LNCAP (cell line): Measurements from ENCODE around the gene PANX2.

Experiments
- TF ChIP-seq, protein P1 (sequence below): fragments of 450-650 bp; IDR thresholded peaks from 2 replicates; pipeline ENCODE4 v1.5.1; 2017; ENCODE audit warnings: mild to moderate bottlenecking

The PANX2 gene

DNA sequence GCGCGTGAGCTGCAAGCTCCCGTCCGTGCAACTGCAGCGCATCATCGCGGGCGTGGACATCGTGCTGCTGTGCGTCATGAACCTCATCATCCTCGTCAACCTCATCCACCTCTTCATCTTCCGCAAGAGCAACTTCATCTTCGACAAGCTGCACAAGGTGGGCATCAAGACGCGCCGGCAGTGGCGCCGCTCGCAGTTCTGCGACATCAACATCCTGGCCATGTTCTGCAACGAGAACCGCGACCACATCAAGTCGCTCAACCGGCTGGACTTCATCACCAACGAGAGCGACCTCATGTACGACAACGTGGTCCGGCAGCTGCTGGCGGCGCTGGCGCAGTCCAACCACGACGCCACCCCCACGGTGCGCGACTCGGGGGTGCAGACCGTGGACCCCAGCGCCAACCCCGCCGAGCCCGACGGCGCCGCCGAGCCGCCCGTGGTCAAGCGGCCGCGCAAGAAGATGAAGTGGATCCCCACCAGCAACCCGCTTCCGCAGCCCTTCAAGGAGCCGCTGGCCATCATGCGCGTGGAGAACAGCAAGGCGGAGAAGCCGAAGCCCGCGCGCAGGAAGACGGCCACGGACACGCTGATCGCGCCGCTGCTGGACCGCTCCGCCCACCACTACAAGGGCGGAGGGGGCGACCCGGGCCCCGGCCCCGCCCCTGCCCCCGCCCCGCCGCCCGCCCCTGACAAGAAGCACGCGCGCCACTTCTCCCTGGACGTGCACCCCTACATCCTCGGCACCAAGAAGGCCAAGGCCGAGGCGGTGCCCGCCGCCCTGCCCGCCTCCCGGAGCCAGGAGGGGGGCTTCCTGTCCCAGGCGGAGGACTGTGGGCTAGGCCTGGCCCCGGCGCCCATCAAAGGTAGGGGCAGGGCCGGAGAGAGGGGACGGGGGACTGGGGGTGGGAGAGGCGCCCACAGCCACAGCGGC, 7.3 kb downstream of the PANX2 start:
- TF ChIP-seq, protein P1, sequence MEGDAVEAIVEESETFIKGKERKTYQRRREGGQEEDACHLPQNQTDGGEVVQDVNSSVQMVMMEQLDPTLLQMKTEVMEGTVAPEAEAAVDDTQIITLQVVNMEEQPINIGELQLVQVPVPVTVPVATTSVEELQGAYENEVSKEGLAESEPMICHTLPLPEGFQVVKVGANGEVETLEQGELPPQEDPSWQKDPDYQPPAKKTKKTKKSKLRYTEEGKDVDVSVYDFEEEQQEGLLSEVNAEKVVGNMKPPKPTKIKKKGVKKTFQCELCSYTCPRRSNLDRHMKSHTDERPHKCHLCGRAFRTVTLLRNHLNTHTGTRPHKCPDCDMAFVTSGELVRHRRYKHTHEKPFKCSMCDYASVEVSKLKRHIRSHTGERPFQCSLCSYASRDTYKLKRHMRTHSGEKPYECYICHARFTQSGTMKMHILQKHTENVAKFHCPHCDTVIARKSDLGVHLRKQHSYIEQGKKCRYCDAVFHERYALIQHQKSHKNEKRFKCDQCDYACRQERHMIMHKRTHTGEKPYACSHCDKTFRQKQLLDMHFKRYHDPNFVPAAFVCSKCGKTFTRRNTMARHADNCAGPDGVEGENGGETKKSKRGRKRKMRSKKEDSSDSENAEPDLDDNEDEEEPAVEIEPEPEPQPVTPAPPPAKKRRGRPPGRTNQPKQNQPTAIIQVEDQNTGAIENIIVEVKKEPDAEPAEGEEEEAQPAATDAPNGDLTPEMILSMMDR: no peak

DNA sequence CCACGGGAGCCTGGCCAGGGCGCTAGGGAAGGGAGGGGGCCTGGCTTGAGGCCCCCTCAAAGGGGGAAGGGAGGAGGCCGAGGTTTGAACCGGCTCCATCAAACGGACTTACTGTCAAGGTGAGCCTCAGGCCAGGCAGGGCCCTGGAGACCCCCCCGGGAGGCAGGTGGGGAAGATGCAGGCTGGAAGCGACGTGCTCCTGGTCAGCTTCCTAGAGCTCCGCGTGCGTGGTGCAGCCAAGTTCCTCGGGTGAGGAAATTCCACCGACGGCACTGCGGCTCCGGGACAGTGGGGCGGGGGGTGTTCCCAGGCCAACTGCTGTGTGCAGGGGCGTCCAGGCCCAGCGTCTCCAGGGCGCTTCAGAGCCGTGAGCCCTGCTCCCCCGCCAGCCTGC, 7.9 kb downstream of the PANX2 start:
- TF ChIP-seq, protein P1: no peak

DNA sequence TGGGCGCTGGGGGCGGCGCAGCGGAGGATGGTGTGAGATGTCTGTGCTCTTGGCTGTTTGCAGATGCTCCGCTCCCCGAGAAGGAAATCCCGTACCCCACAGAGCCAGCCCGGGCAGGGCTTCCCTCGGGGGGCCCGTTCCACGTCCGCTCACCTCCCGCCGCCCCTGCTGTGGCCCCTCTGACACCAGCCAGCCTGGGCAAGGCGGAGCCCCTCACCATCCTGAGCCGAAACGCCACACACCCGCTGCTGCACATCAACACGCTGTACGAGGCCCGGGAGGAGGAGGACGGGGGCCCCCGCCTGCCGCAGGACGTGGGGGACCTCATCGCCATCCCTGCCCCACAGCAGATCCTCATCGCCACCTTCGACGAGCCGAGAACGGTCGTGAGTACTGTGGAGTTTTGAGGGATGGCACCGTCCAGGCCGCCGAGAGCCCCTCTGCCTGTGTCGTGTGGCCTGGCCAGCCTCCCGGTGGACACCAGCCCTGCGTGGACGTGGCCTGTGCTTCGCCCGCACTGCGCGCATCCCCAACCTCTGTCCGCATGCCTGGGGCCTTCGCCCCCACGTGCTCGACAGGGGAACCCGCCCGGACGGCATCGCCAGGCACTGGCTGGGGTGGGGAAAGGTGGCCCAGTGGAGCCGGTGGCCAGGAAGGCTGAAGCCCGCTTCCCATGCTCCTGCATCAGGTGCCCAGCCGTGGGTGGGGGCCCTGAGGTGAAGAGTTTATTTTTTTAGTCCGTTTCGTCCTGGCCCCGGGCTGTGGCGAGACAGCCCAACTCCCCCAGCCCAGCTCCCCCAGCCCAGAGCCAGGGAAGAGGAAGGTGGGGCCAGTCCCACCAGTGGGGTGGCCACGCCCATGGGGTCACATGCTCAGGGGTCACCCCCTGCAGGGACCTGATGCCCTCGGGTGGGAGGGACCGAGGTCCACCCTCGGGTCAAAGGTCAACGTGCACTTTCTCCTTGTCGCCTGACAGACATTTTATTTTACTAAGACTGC, 8.6 kb downstream of the PANX2 start:
- TF ChIP-seq, protein P1: no peak

DNA sequence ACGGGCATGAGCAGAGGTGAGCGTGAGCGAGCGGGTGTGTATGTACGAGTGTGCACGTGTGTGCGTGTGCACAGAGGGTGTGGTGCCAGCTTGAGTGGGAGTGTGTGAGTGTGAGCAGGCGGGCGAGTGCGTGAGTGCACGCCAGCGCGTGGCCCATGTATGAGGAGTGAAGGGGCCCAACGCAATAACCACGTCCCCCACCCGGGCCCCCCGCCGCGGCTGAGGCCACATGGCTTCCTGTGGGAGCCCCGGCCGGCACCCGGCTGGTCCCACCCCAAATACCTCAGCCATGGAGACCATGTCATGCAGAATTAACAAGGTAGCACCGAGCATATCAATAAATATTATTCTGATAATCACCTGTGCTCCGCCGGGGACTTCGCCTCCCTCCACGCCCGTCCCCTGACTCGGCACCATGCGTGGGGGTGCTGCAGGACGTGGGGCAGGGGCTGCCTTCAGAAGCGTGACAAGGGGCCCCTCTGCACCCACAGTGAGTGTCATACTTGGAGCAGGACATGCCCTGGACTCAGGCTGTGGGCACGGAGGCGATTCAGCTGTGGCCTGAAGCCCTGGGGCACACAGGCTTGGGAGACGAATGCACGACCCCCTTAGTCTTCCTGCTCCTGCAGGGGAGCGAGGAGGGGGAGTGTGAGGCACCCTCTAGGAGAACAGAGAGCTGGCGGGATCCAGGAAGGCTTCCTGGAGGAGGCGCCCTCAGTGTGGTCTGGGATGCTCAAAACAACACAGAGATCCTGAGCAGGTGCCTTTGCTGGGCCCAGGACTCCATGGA, 9.6 kb downstream of the PANX2 start:
- TF ChIP-seq, protein P1: no peak

DNA sequence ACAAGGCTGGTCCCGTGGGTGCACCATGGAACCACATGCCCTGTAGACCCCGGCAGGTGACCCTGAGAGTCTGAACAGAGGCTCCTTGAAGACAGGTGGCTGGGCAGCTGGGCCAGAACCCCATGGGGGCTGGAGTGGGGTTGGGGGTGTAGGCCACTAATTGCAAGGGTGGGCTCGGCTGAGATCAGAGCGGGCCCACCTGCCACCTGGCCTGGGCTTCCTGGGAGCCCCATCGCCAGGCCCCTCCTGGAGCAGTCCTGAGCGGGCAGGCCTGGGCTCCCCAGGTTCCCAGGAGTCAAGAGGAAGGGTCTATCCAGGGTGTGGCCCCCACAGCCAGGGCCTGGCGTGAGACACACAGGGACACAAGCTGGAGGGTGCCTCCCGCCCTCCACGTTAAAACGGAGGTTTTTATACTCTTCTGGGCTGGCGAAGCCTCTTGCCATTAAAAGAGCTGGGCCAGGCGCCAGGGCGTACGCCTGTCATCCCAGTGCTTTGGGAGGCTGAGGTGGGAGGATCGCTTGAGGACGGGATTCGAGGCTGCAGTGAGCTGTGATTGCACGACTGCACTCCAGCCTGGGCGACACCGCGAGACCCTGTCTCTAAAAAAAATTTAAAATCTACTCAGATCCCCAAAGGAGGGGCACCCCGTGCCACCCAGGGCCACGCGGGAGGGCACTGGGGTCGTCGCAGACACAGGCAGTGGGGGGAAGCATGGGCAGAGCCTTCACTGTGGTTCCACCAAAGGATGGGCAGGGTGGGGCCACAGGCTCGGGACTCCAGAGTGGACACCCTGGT, 10.4 kb downstream of the PANX2 start:
- TF ChIP-seq, protein P1: no peak

DNA sequence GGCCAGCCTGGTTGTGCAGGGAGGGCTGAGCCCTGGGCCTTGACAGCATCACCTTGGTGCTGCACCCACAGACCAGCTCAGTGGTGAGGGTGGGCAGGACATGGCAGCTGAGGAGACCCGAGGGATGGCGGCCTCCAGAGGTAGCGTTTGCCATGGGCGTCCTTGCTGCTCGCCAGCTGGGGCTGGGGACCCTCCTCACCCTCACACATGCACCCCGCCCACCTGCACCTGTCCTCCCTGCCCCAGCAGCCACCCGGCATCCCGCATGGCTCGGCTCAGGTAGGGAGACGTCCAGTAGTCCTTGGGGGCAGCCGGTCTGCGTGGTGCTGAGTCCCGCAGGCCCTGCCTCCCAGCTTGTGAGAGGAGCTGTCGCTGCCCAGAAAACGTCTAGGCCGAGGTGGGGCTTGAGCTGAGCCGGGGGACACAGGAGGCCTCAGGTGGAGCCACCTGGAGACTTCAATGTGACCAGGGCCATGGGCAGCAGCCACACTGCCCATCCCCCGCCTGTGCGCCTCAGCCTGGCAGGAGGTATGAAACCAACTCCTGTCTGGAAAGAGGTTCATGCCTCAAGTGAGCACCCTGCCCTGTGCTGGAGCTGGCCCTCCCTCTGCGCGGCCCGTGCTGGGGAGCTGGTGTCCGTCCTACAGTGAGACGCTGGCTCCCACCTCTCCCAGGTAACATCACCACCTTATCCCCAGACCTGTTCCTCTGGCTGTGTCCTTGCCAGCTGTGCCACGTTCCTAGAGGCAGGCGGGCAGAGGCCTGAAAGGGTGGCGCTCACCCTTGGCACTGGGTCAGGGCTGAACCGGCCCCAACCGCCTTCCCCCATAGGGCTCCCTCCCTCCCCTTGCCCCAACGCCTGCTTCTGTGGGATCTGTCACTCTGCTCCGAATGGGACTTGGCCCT, 11.9 kb downstream of the PANX2 start:
- TF ChIP-seq, protein P1: no peak
